ENCODE results near the gene NPB.

GRCh38 chr17:81865733-81866439 lies 36.2 kb upstream of the NPB start:
- no peak for TF ChIP-seq REST (IDR thresholded peaks at IDR 0.05; ENCODE audit: insufficient read depth in 1 of 2, low read depth in 2 of 2, low read length in 2 of 2)
- TF ChIP-seq TAF1 (IDR thresholded peaks at IDR 0.05; ENCODE audit: borderline replicate concordance, insufficient read depth, low read length) = no peak; the same call in 1 of the 2 replicates
- 0 out of 2 replicates have a peak, but pooled peaks have one; percentile 16 for TF ChIP-seq SIN3A (IDR thresholded peaks at IDR 0.05; ENCODE audit: borderline replicate concordance, insufficient read depth, low read length)
- no peak; the same call in none of the 2 replicates for TF ChIP-seq POLR2AphosphoS5 (IDR thresholded peaks at IDR 0.05; ENCODE audit: low read depth, low read length)
